HFF-Myc (cell line): ENCODE data around the gene FKBP10.
"Not testable (repeated sequence)": the region's sequence is repeated elsewhere in the genome, so short reads cannot be mapped to it uniquely, and the experiment has no call there.

Source experiments
- DNase-seq: peaks from one replicate; pipeline ENCODE4 v3.0.0-alpha.2; 2011; ENCODE audit warnings: low read depth; ENCODE audit errors: extremely low read depth
- H3K4me3 ChIP-seq: replicated peaks from 2 replicates; pipeline ENCODE4 v1.5.1; 2011; ENCODE audit warnings: low read depth, mild to moderate bottlenecking, control low read depth, low read length
- TF ChIP-seq, protein P1 (sequence below): IDR thresholded peaks from 2 replicates; pipeline ENCODE4 v1.5.1; 2012; ENCODE audit warnings: mild to moderate bottlenecking, low read depth, low read length, control low read depth; ENCODE audit errors: missing control alignments

The FKBP10 gene

DNA sequence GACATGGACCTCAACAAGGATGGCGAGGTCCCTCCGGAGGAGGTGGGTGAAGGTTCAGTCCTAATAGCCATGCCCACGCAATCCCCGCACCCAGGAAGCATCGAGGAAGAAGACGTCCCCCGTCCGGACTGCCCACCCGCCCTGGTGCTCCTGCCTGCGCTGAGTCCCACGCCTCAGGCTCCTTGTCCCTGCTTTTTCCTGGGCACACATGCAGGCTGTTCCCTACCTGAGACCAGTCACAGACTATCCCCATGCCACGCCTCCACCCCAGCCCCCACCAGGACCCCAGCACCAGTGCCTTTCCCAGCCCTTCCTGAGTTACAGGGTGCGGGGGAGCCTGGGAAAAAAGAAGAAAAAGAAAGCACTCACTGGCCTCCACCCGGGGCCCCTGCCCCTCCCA, 9.0 kb downstream of the FKBP10 start:
- no peak for DNase-seq
- H3K4me3 ChIP-seq, result no peak overlapping the region
- TF ChIP-seq, protein P1, sequence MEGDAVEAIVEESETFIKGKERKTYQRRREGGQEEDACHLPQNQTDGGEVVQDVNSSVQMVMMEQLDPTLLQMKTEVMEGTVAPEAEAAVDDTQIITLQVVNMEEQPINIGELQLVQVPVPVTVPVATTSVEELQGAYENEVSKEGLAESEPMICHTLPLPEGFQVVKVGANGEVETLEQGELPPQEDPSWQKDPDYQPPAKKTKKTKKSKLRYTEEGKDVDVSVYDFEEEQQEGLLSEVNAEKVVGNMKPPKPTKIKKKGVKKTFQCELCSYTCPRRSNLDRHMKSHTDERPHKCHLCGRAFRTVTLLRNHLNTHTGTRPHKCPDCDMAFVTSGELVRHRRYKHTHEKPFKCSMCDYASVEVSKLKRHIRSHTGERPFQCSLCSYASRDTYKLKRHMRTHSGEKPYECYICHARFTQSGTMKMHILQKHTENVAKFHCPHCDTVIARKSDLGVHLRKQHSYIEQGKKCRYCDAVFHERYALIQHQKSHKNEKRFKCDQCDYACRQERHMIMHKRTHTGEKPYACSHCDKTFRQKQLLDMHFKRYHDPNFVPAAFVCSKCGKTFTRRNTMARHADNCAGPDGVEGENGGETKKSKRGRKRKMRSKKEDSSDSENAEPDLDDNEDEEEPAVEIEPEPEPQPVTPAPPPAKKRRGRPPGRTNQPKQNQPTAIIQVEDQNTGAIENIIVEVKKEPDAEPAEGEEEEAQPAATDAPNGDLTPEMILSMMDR, result no peak

DNA sequence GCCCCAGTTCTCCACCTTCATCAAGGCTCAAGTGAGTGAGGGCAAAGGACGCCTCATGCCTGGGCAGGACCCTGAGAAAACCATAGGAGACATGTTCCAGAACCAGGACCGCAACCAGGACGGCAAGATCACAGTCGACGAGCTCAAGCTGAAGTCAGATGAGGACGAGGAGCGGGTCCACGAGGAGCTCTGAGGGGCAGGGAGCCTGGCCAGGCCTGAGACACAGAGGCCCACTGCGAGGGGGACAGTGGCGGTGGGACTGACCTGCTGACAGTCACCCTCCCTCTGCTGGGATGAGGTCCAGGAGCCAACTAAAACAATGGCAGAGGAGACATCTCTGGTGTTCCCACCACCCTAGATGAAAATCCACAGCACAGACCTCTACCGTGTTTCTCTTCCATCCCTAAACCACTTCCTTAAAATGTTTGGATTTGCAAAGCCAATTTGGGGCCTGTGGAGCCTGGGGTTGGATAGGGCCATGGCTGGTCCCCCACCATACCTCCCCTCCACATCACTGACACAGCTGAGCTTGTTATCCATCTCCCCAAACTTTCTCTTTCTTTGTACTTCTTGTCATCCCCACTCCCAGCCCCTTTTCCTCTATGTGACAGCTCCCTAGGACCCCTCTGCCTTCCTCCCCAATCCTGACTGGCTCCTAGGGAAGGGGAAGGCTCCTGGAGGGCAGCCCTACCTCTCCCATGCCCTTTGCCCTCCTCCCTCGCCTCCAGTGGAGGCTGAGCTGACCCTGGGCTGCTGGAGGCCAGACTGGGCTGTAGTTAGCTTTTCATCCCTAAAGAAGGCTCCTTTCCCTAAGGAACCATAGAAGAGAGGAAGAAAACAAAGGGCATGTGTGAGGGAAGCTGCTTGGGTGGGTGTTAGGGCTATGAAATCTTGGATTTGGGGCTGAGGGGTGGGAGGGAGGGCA, 9.7 kb downstream of the FKBP10 start:
- DNase-seq, result no peak
- no peak overlapping the region for H3K4me3 ChIP-seq

DNA sequence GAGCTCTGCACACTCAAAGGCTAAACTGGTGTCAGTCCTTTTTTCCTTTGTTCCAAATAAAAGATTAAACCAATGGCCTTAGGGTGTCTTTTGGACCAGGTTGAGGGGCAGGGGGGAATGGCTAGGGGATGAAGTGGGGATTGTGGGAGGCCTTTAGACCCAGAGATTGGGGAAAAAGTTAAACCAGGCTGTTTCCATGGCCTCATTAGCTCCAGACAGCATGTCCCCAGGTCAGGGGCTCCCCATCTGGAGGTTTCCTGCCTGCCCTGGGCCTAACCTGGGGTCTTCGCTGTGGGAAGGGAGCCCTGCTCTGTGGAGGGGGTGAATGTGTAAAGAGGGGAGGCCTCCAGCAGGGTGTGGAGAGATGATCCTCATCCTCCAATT, 10.3 kb downstream of the FKBP10 start:
- no peak for DNase-seq
- TF ChIP-seq, protein P1, result no peak
- no peak overlapping the region for H3K4me3 ChIP-seq

More for the DNA sequence above, 9.7 kb downstream of the FKBP10 start:
- TF ChIP-seq, protein P1, result no peak

DNA sequence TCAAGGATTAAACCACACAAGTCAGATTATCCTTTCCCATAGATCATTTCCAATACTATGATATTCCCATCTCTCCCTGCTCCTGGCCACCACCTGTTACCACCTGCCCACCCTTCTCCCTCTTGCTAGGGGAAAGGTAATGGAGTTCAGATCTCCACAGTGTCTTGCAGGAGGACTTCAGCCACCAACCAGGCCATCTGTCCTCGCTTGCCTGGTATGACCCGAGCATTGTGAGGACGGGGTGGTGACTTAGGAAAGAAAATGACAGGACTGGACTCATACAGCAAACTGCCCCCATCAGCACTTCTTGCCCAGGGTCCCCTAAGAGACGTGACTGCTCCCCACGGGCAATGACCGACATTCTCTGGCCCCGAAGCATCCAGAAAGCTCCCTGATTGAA, 10.8 kb downstream of the FKBP10 start:
- no peak overlapping the region for H3K4me3 ChIP-seq
- TF ChIP-seq, protein P1, result no peak
- DNase-seq, result no peak

DNA sequence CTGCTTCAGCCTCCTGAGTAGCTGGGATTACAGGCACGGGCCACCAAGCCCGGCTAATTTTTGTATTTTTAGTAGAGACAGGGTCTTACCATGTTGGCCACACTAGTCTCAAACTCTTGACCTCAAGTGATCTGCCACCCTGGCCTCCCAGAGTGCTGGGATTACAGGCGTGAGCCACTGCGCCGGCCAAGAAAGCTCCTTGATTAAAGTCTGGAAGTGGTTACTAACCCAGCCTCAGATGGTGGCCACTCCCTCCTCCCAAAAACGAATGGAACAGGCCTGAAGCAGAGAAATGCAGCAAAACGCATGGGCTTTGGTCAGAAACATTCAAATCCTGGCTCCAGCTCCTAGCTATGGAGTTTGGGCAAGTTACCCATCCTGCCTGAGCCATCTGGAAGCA, 11.3 kb downstream of the FKBP10 start:
- TF ChIP-seq, protein P1, result no peak
- DNase-seq, result peak; percentile 32
- no peak overlapping the region for H3K4me3 ChIP-seq

DNA sequence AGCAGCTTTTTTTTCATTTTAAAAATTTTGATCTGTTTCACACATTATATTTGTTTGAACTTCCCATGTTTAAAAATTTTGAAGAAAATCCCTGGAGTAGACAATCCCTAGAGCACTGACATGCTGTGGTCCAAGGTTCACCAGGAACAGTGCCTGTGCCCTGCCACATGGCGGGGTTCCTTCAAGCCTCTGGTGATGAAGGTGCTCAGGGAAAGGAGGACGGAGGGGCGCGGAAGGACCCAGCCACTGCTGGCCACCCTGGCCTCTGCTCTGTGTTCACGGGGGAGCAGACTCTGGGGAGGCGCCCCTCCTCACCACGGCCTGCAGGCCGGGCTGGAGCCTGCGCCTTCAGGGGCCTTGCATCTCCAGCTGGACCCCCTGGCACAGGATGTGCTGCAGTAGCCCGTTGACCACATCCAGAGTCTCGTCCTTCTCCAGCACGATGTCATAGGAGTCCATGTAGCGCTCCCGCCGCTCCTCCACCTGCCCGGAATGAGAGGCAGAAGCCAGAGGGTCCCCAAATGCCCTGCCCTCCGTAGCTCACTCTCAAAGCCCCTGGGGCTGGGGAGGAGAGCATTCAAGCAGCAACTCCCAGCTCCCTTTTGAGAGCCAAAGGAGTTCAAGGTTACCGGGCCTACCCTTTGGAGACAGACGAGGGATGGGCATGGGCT, 12.5 kb downstream of the FKBP10 start:
- no peak for DNase-seq
- H3K4me3 ChIP-seq, result no peak overlapping the region
- TF ChIP-seq, protein P1, result no peak

DNA sequence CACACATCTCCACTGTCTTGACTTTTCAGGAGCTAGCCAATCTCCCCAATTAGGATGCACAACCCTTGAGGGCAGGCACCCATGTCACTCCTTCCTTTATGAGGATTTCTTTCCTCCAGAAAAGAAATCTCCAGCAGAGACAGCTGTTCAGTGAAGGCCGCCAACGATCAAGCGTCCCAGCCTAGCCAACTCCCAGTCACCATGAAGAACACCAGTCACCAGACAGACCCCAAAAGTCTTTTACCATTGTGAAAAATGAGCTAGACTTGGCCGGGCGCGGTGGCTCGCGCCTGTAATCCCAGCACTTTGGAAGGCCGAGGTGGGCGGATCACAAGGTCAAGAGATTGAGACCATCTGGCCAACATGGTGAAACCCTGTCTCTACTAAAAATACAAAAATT, 17.2 kb downstream of the FKBP10 start:
- not testable (repeated sequence) for DNase-seq, H3K4me3 ChIP-seq
